GM12878 (cell line): ENCODE results near the gene FNDC3B. TPM values are rescaled to one million over a fixed set of nuclear protein-coding genes. Genes with fewer than 3 reads are reported as not detected.

Experiments
- E4F1 ChIP-seq: fragments of 450-650 bp; IDR thresholded peaks from 2 replicates; pipeline ENCODE4 v1.6.1; 2018; ENCODE audit warnings: borderline replicate concordance, mild to moderate bottlenecking; ENCODE audit not compliant: partially characterized antibody
- ETV6 ChIP-seq, 2 experiments: fragments of 450-650 bp in 1 of 2; IDR thresholded peaks in 1 of 2; conservative IDR thresholded peaks in 1 of 2; 2 replicates each; pipeline ENCODE4 v1.6.1; 2014; ENCODE audit warnings: antibody characterized with exemption in 1 of 2, borderline replicate concordance in 1 of 2, low read depth in 1 of 2, mild to moderate bottlenecking in 1 of 2, moderate library complexity in 1 of 2
- HSF1 ChIP-seq: fragments of 150-350 bp; IDR thresholded peaks from 2 replicates; pipeline ENCODE4 v1.6.1; 2014; ENCODE audit warnings: mild to moderate bottlenecking, low read depth, low read length
- IRF4 ChIP-seq: IDR thresholded peaks from 2 replicates; pipeline ENCODE4 v1.6.1; 2011; ENCODE audit warnings: low read depth, low read length
- IRF5 ChIP-seq: fragments of 450-650 bp; IDR thresholded peaks from 2 replicates; pipeline ENCODE4 v1.6.1; 2017; ENCODE audit warnings: borderline replicate concordance
- MTA2 ChIP-seq: fragments of 450-650 bp; IDR thresholded peaks from 2 replicates; pipeline ENCODE4 v1.6.1; 2016; ENCODE audit warnings: low read depth, mild to moderate bottlenecking, moderate library complexity
- MTA3 ChIP-seq: IDR thresholded peaks from 2 replicates; pipeline ENCODE4 v1.6.1; 2012; ENCODE audit warnings: low read length, inconsistent platforms, borderline replicate concordance
- MXI1 ChIP-seq: fragments of 150-350 bp; IDR thresholded peaks from 2 replicates; pipeline ENCODE4 v1.6.1; 2011; ENCODE audit warnings: low read depth, mild to moderate bottlenecking, inconsistent platforms, low read length, improper control_type of control experiment
- PKNOX1 ChIP-seq: fragments of 450-650 bp; IDR thresholded peaks from 2 replicates; pipeline ENCODE4 v1.6.1; 2016; ENCODE audit warnings: mild to moderate bottlenecking
- POLR2AphosphoS5 ChIP-seq: IDR thresholded peaks from 2 replicates; pipeline ENCODE4 v1.6.1; 2011; ENCODE audit warnings: mild to moderate bottlenecking, low read length, inconsistent platforms
- RUNX3 ChIP-seq: IDR thresholded peaks from 2 replicates; pipeline ENCODE4 v1.6.1; 2012; ENCODE audit warnings: low read length, inconsistent platforms
- SKIL ChIP-seq: fragments of 450-650 bp; IDR thresholded peaks from 2 replicates; pipeline ENCODE4 v1.6.1; 2017; ENCODE audit warnings: mild to moderate bottlenecking, low read depth, inconsistent platforms; ENCODE audit not compliant: poor library complexity, severe bottlenecking
- SMARCA5 ChIP-seq: fragments of 450-650 bp; IDR thresholded peaks from 2 replicates; pipeline ENCODE4 v1.6.1; 2017; ENCODE audit warnings: mild to moderate bottlenecking
- STAT3 ChIP-seq: IDR thresholded peaks from 2 replicates; pipeline ENCODE4 v1.6.1; 2011; ENCODE audit warnings: low read depth, low read length, improper control_type of control experiment
- TCF7 ChIP-seq: IDR thresholded peaks from 2 replicates; pipeline ENCODE4 v1.6.1; 2014; ENCODE audit warnings: antibody characterized with exemption, borderline replicate concordance
- USF1 ChIP-seq: IDR thresholded peaks from 2 replicates; pipeline ENCODE4 v1.6.1; 2011; ENCODE audit warnings: borderline replicate concordance, low read depth, mild to moderate bottlenecking, moderate library complexity, mixed read lengths, low read length; ENCODE audit not compliant: insufficient read depth; ENCODE audit errors: extremely low read length
- USF2 ChIP-seq: IDR thresholded peaks from 2 replicates; pipeline ENCODE4 v1.6.1; 2011; ENCODE audit warnings: low read depth, low read length, improper control_type of control experiment, borderline replicate concordance
- YY1 ChIP-seq: IDR thresholded peaks from 2 replicates; pipeline ENCODE4 v1.6.1; 2011; ENCODE audit warnings: low read depth, mild to moderate bottlenecking, low read length
- ZNF274 ChIP-seq: IDR thresholded peaks from one replicate; pipeline ENCODE4 v1.8.0; 2011; ENCODE audit not compliant: insufficient read length, insufficient read depth
- polyA plus RNA-seq, 11 experiments: library from polyadenylated mRNA; depleted of rRNA in 4 of 11; unstranded in 6 of 11; stranded (reverse) in 5 of 11; fragments of >200 nt; fragmentation: Nextera tagmentation in 4 of 11; fragmentation: Illumina TruSeq in 1 of 11; extraction: Ambion mirVana in 4 of 11; extraction: Trizol in 1 of 11; gene quantifications; 1 replicate in 1 of 11; 2 replicates in 10 of 11; pipeline versions ENCODE4 v1.2.1 to v1.2.3, GENCODE V29; 2011 to 2016; ENCODE audit warnings: inconsistent platforms in 2 of 11, missing spikeins in 2 of 11, low read depth in 1 of 11
- total RNA-seq, 4 experiments: library from RNA; depleted of rRNA in 3 of 4; stranded (reverse); fragments of >200 nt in 3 of 4; fragmentation: Illumina TruSeq in 1 of 4; extraction: Trizol in 1 of 4; gene quantifications; 2 replicates each; pipeline versions ENCODE4 v1.2.1 to v1.2.3, GENCODE V29; 2013 to 2021

FNDC3B gene
- total and polyA plus RNA-seq, 10 of the 15 experiments (the other 5 are each of a cell fraction or from before 2014, with no cell fraction given), result 7.9 to 35.0 (median 18.5) TPM

GRCh38 chr3:172213904-172214303 is 174.5 kb downstream of the FNDC3B start (continued):
- no peak for TF ChIP-seq PKNOX1
- TF ChIP-seq POLR2AphosphoS5, result no peak
- no peak for TF ChIP-seq MTA2
- TF ChIP-seq USF2, result no peak
- no peak for TF ChIP-seq IRF5
- no peak for TF ChIP-seq ZNF274
- TF ChIP-seq USF1, result no peak
- TF ChIP-seq E4F1, result no peak
- no peak for TF ChIP-seq SMARCA5
- TF ChIP-seq MXI1, result no peak
- no peak for TF ChIP-seq STAT3
- no peak for TF ChIP-seq HSF1
- no peak for TF ChIP-seq MTA3
- no peak for TF ChIP-seq ETV6 (conservative IDR thresholded peaks at IDR 0.05 in 1 of 2, IDR thresholded peaks at IDR 0.05 in 1 of 2; ENCODE audit: borderline replicate concordance in 1 of 2, low read depth in 1 of 2)
- TF ChIP-seq YY1, result 0 out of 2 replicates have a peak, but pooled peaks have one; percentile 34
- no peak for TF ChIP-seq IRF4
- no peak for TF ChIP-seq RUNX3
- peak; percentile 29 for TF ChIP-seq SKIL
- TF ChIP-seq TCF7, result no peak
